Measurements from ENCODE around the gene ADD3. TPM values are rescaled to one million over a fixed set of nuclear protein-coding genes. Genes with fewer than 3 reads are reported as not detected.
"Not testable (repeated sequence)": the region's sequence is repeated elsewhere in the genome, so short reads cannot be mapped to it uniquely, and the experiment has no call there.

ADD3 gene
- total and polyA plus RNA-seq, 10 of the 15 experiments (the other 5 are each of a cell fraction or from before 2014, with no cell fraction given), result 27.3 to 129 (median 67.8) TPM

- TF ChIP-seq SUZ12 (IDR thresholded peaks at IDR 0.05; ENCODE audit: unreplicated experiment) (no peak), SREBF1 (IDR thresholded peaks at IDR 0.05; ENCODE audit: low read length) (no peak), ZNF592 (IDR thresholded peaks at IDR 0.05) (no peak), CHD2 (IDR thresholded peaks at IDR 0.05; ENCODE audit: borderline replicate concordance, low read depth, low read length) (no peak)
Measured at GRCh38 chr10:110044681-110045080, 36.9 kb downstream of the ADD3 start (continued).

- no TSS peak for BruUV-seq (replicated peaks)
- CTCF ChIA-PET, result interaction anchor here (0.6 to 1.3 kb wide), 6 partner anchors 11 to 162 kb away, joined by 3 to 4 read pairs (median 4); no protein-coding TSS in a partner anchor
- H3K4me2 ChIP-seq (ENCODE audit: control insufficient read depth, insufficient read depth), result no peak overlapping the region
- FAIRE-seq (no peak), DNase-seq (ENCODE audit: low read depth, low spot score) (no peak), ATAC-seq (no peak)
- intact Hi-C loops (cut with micrococcal nuclease; ENCODE audit: unreplicated experiment), result no loop called here
- H3K9me3 ChIP-seq (replicated peaks; ENCODE audit: control insufficient read depth, insufficient read depth, low read length), result peaks cover 15% of the 10 kb centered on the region
- SMC1A ChIA-PET (ENCODE audit: uncharacterized antibody, unreplicated experiment), result interaction anchor here (0.5 to 1.8 kb wide), 8 partner anchors 9 to 69 kb away, joined by 3 to 4 read pairs (median 3); no protein-coding TSS in a partner anchor
- H3K9ac ChIP-seq (ENCODE audit: control insufficient read depth, insufficient read depth, low read length), result no peak overlapping the region
- no peaks in the 10 kb centered on the region for H3K36me3 ChIP-seq (ENCODE audit: control insufficient read depth in 2 of 2, insufficient read depth in 2 of 2, low read length in 1 of 2)
- H3K4me1 ChIP-seq (ENCODE audit: control insufficient read depth, insufficient read depth, low read length), result no peaks in the 10 kb centered on the region
- H2AFZ ChIP-seq (ENCODE audit: control insufficient read depth, low read depth, low read length), result no peak overlapping the region
- no peaks in the 10 kb centered on the region for H3K27me3 ChIP-seq (replicated peaks in 1 of 2; ENCODE audit: control insufficient read depth in 2 of 2, insufficient read depth in 2 of 2, low read length in 1 of 2)
- WGBS (ENCODE audit: insufficient coverage, insufficient replicate concordance, low lambda C conversion rate, missing lambda C conversion rate), result 98% methylated on average over 2 of the region's 2 CpGs
- no peak for TF ChIP-seq TCF12 (IDR thresholded peaks at IDR 0.05; ENCODE audit: low read depth, low read length)
- no peak for TF ChIP-seq HDGF (IDR thresholded peaks at IDR 0.05)
- no peak for TF ChIP-seq CBX3 (IDR thresholded peaks at IDR 0.05; ENCODE audit: borderline replicate concordance, low read depth)
- no peak for TF ChIP-seq JUNB (IDR thresholded peaks at IDR 0.05)
- TF ChIP-seq DPF2 (IDR thresholded peaks at IDR 0.05), result no peak
- TF ChIP-seq, protein P1, sequence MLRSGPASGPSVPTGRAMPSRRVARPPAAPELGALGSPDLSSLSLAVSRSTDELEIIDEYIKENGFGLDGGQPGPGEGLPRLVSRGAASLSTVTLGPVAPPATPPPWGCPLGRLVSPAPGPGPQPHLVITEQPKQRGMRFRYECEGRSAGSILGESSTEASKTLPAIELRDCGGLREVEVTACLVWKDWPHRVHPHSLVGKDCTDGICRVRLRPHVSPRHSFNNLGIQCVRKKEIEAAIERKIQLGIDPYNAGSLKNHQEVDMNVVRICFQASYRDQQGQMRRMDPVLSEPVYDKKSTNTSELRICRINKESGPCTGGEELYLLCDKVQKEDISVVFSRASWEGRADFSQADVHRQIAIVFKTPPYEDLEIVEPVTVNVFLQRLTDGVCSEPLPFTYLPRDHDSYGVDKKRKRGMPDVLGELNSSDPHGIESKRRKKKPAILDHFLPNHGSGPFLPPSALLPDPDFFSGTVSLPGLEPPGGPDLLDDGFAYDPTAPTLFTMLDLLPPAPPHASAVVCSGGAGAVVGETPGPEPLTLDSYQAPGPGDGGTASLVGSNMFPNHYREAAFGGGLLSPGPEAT (IDR thresholded peaks at IDR 0.05; ENCODE audit: low read depth), result no peak
- TF ChIP-seq PML (IDR thresholded peaks at IDR 0.05; ENCODE audit: low read length), result no peak
- in situ Hi-C loops (cut with MboI), result no loop called here
- POLR2A ChIA-PET, result interaction anchor here (0.7 kb wide), 1 partner anchor 48 kb away, joined by 4 read pairs; no protein-coding TSS in a partner anchor
- no peak overlapping the region for H3K27ac ChIP-seq (ENCODE audit: control insufficient read depth, insufficient read depth)
- no peaks in the 10 kb centered on the region for H4K20me1 ChIP-seq (ENCODE audit: control insufficient read depth, insufficient read depth)
- no peaks in the 10 kb centered on the region; the same call in none of the 2 replicates for H3K79me2 ChIP-seq (ENCODE audit: control insufficient read depth, insufficient read depth, low read length)
- no peak overlapping the region for H3K4me3 ChIP-seq
- RAD21 ChIA-PET (ENCODE audit: unreplicated experiment), result interaction anchor here (1.3 kb wide), 1 partner anchor 29 kb away, joined by 3 read pairs; no protein-coding TSS in a partner anchor
Measured at GRCh38 chr10:110045772-110046171, 38.0 kb downstream of the ADD3 start.

DNA sequence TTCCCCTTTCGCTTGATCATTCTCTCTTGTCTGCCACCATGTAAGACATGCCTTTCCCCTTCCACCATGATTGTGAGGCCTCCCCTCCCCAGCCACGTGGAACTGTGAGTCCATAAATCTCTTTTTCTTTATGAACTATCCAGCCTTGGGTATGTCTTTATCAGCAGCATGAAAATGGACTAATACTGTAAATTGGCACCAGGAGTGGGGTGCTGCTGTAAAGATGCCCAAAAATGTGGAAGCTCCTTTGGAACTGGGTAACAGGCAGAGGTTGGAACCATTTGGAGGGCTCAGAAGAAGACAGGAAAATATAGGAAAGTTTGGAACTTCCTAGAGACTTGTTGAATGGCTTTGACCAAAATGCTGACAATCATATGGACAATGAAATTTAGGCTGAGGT, 40.4 kb downstream of the ADD3 start:
- ChIA-PET SMC1A (ENCODE audit: uncharacterized antibody, unreplicated experiment) (interaction anchor here (0.8 kb wide), 1 partner anchor 13 kb away, joined by 4 read pairs; no protein-coding TSS in a partner anchor), CTCF (interaction anchor here (1.0 kb wide), 1 partner anchor 72 kb away, joined by 3 read pairs; no protein-coding TSS in a partner anchor)
- H3K9ac ChIP-seq (ENCODE audit: control insufficient read depth, insufficient read depth, low read length); DNase-seq (ENCODE audit: low read depth, low spot score); H2AFZ ChIP-seq (ENCODE audit: control insufficient read depth, low read depth, low read length); FAIRE-seq; H3K4me1 ChIP-seq (ENCODE audit: control insufficient read depth, insufficient read depth, low read length); H3K27me3 ChIP-seq (replicated peaks in 1 of 2; ENCODE audit: control insufficient read depth in 2 of 2, insufficient read depth in 2 of 2, low read length in 1 of 2); H4K20me1 ChIP-seq (ENCODE audit: control insufficient read depth, insufficient read depth); H3K79me2 ChIP-seq (ENCODE audit: control insufficient read depth, insufficient read depth, low read length); intact Hi-C loops (cut with micrococcal nuclease; ENCODE audit: unreplicated experiment); POLR2A ChIA-PET; RAD21 ChIA-PET (ENCODE audit: unreplicated experiment); BruUV-seq (replicated peaks); H3K4me3 ChIP-seq; H3K4me2 ChIP-seq (ENCODE audit: control insufficient read depth, insufficient read depth); H3K36me3 ChIP-seq (ENCODE audit: control insufficient read depth in 2 of 2, insufficient read depth in 2 of 2, low read length in 1 of 2); H3K27ac ChIP-seq (ENCODE audit: control insufficient read depth, insufficient read depth); in situ Hi-C loops (cut with MboI); ATAC-seq: not testable (repeated sequence)
- WGBS (ENCODE audit: insufficient coverage, insufficient replicate concordance, low lambda C conversion rate, missing lambda C conversion rate), result 100% methylated on average over 2 of the region's 2 CpGs
- H3K9me3 ChIP-seq (replicated peaks; ENCODE audit: control insufficient read depth, insufficient read depth, low read length), result peaks cover 15% of the 10 kb centered on the region

All from GM12878 (cell line).